HG03139 (cell line): ENCODE measurements around the gene AS3MT.
A peak's percentile ranks its signal among the peaks of the same experiment; 100 is the strongest.
"Not testable (repeated sequence)": the region's sequence is repeated elsewhere in the genome, so short reads cannot be mapped to it uniquely, and the experiment has no call there.

Experiments
- ATAC-seq: cut with Tn5 transposase; IDR thresholded peaks from one replicate; pipeline ENCODE4 v1.9.1; 2021; ENCODE audit not compliant: unreplicated experiment

The AS3MT gene, protein sequence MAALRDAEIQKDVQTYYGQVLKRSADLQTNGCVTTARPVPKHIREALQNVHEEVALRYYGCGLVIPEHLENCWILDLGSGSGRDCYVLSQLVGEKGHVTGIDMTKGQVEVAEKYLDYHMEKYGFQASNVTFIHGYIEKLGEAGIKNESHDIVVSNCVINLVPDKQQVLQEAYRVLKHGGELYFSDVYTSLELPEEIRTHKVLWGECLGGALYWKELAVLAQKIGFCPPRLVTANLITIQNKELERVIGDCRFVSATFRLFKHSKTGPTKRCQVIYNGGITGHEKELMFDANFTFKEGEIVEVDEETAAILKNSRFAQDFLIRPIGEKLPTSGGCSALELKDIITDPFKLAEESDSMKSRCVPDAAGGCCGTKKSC

GRCh38 chr10:102869258-102870198, at the start of gene AS3MT:
AS3MT (plus strand) TSS chr10:102869470; CDS start chr10:102869593, 123 bp downstream.
- ATAC-seq, result no peak

- not testable (repeated sequence) for ATAC-seq
These were observed 49.3 kb upstream of the AS3MT start for GRCh38 chr10:102820008-102820407.

- no peak for ATAC-seq
These were observed 47.0 kb upstream of the AS3MT start for GRCh38 chr10:102822222-102822621.

DNA sequence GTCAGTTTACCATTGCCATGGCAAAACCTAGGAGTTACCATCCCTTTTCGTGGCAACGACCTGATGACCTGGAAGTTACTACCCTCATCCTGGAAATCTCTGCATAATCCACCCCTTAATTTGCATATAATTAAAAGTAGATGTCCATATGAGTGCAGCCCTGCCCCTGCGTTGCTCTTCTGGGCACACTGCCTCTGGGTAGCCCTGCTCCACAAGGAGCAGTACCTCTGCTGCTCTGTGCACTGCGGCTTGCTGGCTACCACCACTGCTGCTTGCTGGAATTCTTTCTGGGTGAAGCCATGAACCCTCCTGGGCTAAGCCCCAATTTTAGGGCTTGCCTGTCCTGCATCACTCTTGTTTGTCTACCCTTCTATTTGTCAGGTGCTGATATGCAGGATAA, 44.6 kb upstream of the AS3MT start:
- no peak for ATAC-seq

- no peak for ATAC-seq
These were observed 43.0 kb upstream of the AS3MT start for GRCh38 chr10:102826148-102826796.

GRCh38 chr10:102827597-102827975, 41.7 kb upstream of the AS3MT start:
- ATAC-seq, result no peak

DNA sequence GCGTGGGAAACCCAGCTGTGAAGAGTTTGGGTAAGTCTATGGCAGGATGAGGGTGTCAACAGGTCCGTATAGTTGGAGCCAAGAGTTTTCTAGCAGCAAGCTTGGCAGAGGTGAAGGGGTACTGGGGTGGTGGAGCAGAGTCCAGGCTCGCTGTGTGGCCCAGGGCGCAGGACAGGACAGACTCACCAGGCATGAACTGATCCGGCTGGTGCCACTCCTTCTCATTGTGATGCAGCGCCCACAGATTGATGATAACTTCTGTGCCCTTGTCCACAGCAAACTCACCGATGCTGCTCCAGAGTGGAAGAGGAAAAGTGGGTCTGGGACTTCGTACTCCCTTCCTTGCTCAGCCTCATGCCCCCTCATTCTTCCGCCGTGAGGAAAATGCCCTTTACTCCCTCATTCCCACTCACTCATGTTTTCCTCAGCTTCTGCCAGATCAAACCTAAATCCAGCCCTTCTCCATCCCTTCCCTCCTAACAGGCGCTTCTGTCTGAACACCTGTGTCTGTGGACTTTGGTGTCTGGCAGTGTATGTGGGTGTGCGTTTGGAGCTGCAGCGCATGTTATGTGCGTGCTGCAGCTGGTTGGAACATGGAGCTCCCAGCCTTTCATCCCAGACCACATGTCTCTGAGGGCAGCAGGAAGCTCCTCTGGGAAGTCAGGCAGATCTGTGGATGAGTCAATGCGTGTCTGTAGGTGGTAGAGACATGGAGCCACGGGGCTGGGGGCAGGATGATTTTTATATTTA, 37.8 kb upstream of the AS3MT start:
- ATAC-seq, result no peak

GRCh38 chr10:102832248-102832647, 37.0 kb upstream of the AS3MT start:
- no peak for ATAC-seq

- no peak for ATAC-seq
These were observed 36.3 kb upstream of the AS3MT start for GRCh38 chr10:102832987-102833386.

DNA sequence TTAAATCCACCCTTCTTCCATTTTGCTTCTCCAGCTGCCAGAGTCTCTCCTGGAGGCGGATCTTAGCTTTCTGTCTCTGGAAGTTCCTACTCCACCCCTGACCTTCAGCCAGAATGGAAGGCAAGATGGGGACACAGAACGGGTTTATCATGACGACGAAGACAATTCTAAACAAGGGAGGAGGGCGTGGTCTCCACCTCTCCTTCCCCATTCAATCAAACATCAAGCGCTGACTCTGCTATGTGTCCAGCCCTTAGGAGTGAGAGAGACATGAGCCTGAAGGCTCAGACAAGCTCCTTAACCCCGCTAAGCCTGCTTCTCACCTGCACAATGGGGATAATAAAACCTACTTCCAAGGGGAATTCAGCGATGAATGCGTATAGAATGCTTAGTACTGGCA, 35.1 kb upstream of the AS3MT start:
- no peak for ATAC-seq

DNA sequence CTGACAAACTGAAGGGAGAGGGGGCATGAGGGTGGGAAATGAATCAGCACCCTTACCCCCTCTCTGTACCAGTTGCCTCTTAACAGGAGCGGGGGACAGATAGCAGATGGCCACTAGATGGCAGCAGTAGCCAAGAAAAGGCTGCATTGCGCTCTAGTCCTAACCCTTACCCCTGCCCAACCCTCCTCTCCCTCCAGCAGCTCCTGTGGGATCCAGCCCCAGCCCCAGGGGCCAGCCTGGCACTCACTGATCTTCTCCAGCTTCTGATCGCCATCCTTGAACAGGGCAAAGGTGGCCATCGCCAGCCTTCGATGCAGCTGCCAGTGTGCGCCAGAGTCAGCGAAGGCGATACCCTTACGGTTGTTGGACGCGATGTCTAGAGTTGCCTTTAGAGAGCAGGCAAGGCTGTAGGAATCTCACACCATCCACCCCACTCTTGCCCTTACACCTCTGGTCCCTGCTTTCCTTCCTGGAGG, 34.2 kb upstream of the AS3MT start:
- ATAC-seq, result peak; percentile 63

GRCh38 chr10:102837230-102837721, 32.0 kb upstream of the AS3MT start, which contains the start of gene CYP17A1:
CYP17A1 (minus strand) TSS chr10:102837413; CDS start chr10:102837361, 52 bp downstream.
- ATAC-seq, result no peak

- not testable (repeated sequence) for ATAC-seq
These were observed 30.9 kb upstream of the AS3MT start for GRCh38 chr10:102838276-102838927.

GRCh38 chr10:102841827-102842345, 27.4 kb upstream of the AS3MT start:
- ATAC-seq, result no peak

DNA sequence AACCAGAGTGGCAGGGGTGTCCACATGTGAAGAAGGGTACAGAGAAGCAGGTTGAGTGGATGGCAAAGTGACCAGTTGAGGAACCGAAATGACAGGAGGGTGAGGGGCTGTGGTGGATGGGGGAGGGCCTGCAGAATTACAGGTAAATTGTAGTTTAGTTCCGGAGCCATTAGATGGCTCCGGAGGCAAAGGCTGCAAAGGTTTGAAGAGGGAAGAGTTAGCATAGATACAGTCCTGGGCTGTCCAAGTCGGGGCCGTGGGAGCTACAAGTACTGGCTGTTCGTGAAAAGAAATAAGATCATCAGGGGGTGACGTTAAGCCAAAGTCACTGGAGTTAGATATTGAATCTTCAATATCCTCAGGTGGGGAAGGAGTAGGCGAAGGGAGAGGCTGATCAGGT, 26.1 kb upstream of the AS3MT start:
- not testable (repeated sequence) for ATAC-seq

GRCh38 chr10:102844190-102844776, 25.0 kb upstream of the AS3MT start:
- ATAC-seq, result not testable (repeated sequence)

GRCh38 chr10:102845352-102845902, 23.8 kb upstream of the AS3MT start:
- no peak for ATAC-seq

DNA sequence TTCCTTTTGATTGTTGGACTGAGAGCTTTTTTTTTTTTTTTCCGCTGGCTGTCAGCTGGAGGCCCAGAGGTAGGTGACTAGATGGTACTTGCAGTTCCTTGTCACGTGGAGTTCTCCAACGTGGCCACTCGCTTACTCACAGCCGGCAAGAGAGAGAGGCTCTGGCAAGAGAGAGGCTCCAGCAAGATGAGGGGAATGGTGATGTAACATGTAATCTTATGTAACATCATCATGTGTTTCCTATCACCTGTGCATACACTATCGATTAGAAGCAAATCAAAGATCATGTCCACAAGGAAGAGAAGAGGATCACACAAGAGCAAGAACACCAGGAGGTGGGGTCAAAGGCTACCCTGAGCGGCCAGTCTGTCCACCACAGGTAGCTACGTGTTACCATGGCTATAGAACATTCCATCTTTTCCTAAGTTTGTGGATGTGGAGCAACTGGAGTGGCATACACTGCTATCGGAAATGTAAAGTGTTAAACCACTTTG, 19.2 kb upstream of the AS3MT start:
- no peak for ATAC-seq

- ATAC-seq, result not testable (repeated sequence)
These were observed 16.0 kb upstream of the AS3MT start for GRCh38 chr10:102853237-102853636.
